Keratinocyte (primary cell): ENCODE measurements around the gene SNAP29.

Source experiments
- EZH2 ChIP-seq: IDR thresholded peaks from one replicate; pipeline ENCODE4 v1.6.1; 2012; ENCODE audit warnings: inconsistent platforms, mild to moderate bottlenecking, low read length, moderate library complexity
- TF ChIP-seq, protein P1 (sequence below), 3 experiments: IDR thresholded peaks in 1 of 3; conservative IDR thresholded peaks in 1 of 3; optimal IDR thresholded peaks in 1 of 3; 2 replicates in 2 of 3; 3 replicates in 1 of 3; pipeline versions ENCODE3 to v1.5.1; 2011; ENCODE audit warnings: low read length in 3 of 3, mild to moderate bottlenecking in 3 of 3, moderate library complexity in 2 of 3, control low read depth in 1 of 3, inconsistent platforms in 1 of 3; ENCODE audit not compliant: insufficient read depth in 2 of 3; ENCODE audit errors: extremely low read depth in 1 of 3

- TF ChIP-seq, protein P1, sequence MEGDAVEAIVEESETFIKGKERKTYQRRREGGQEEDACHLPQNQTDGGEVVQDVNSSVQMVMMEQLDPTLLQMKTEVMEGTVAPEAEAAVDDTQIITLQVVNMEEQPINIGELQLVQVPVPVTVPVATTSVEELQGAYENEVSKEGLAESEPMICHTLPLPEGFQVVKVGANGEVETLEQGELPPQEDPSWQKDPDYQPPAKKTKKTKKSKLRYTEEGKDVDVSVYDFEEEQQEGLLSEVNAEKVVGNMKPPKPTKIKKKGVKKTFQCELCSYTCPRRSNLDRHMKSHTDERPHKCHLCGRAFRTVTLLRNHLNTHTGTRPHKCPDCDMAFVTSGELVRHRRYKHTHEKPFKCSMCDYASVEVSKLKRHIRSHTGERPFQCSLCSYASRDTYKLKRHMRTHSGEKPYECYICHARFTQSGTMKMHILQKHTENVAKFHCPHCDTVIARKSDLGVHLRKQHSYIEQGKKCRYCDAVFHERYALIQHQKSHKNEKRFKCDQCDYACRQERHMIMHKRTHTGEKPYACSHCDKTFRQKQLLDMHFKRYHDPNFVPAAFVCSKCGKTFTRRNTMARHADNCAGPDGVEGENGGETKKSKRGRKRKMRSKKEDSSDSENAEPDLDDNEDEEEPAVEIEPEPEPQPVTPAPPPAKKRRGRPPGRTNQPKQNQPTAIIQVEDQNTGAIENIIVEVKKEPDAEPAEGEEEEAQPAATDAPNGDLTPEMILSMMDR (optimal IDR thresholded peaks at IDR 0.05 in 1 of 3, IDR thresholded peaks at IDR 0.05 in 1 of 3, conservative IDR thresholded peaks at IDR 0.05 in 1 of 3; ENCODE audit: extremely low read depth in 1 of 3, insufficient read depth in 2 of 3, low read length in 3 of 3), result no peak
- TF ChIP-seq EZH2, result no peak
Measured at GRCh38 chr22:20933910-20934309, 75.1 kb downstream of the SNAP29 start.
